ENCODE measurements around the gene MAX. TPM values are rescaled to one million over a fixed set of nuclear protein-coding genes. Genes with fewer than 3 reads are reported as not detected.

Gene MAX
- total and polyA plus RNA-seq, 9 of the 15 experiments (the other 6 are each of a cell fraction or from before 2014, with no cell fraction given), result 15.4 to 96.5 (median 51.6) TPM

- no peak overlapping the region for H3K27ac ChIP-seq (ENCODE audit: extremely low read depth, low read depth, low read length)
- no peaks in the 10 kb centered on the region for H4K20me1 ChIP-seq (replicated peaks; ENCODE audit: control insufficient read depth, insufficient read depth, low read length)
- no peak; the same call in 2 of the 3 replicates for ATAC-seq
- no peaks in the 10 kb centered on the region for H3K9me1 ChIP-seq (ENCODE audit: control insufficient read depth, insufficient read depth, low read length)
- no peak overlapping the region for H3K4me3 ChIP-seq
- BruUV-seq (replicated peaks), result no TSS peak
- CTCF ChIA-PET (ENCODE audit: low intra/inter-chr PET ratio), result no interaction called here
- intact Hi-C loops (cut with micrococcal nuclease) (no loop called here), in situ Hi-C loops (cut with MboI) (no loop called here)
- no peaks in the 10 kb centered on the region for H3K36me3 ChIP-seq (ENCODE audit: control insufficient read depth, insufficient read depth, low read length)
- peaks cover 0 to 6% of the 10 kb centered on the region in 2 experiments; a peak in 3 of 5 replicates for H3K4me1 ChIP-seq (replicated peaks in 1 of 2; ENCODE audit: control insufficient read depth in 2 of 2, insufficient read depth in 2 of 2, low read length in 2 of 2)
- H3K79me2 ChIP-seq (ENCODE audit: control insufficient read depth, insufficient read depth, low read length), result no peaks in the 10 kb centered on the region
- no peaks in the 10 kb centered on the region for H3K27me3 ChIP-seq (ENCODE audit: control insufficient read depth in 2 of 2, insufficient read depth in 2 of 2, low read length in 2 of 2)
- H3K9ac ChIP-seq (ENCODE audit: insufficient read depth in 1 of 2, low read depth in 2 of 2, low read length in 2 of 2), result no peak overlapping the region
- no peaks in the 10 kb centered on the region for H3K9me3 ChIP-seq (replicated peaks; ENCODE audit: control insufficient read depth, insufficient read depth, low read depth, low read length)
- H2AFZ ChIP-seq (ENCODE audit: low read depth, low read length), result no peak overlapping the region
- no peak overlapping the region for H3K4me2 ChIP-seq (ENCODE audit: insufficient read depth, low read length)
- POLR2A ChIA-PET, result interaction anchor here (0.6 kb wide), 1 partner anchor 1362 kb away, joined by 3 read pairs; no protein-coding TSS in a partner anchor
- no peak for DNase-seq (ENCODE audit: extremely low read depth in 1 of 4, low spot score in 3 of 4)
- WGBS (ENCODE audit: insufficient coverage, low coverage, missing lambda C conversion rate), result 42% methylated on average over 7 of the region's 12 CpGs
- FAIRE-seq, result no peak
- TF ChIP-seq FOSL1 (tag; conservative IDR thresholded peaks at IDR 0.05), result no peak
- no peak for TF ChIP-seq ZNF212 (CRISPR knock-in tag; IDR thresholded peaks at IDR 0.05)
- TF ChIP-seq ZBED1 (IDR thresholded peaks at IDR 0.05), result no peak
- TF ChIP-seq NFIC (IDR thresholded peaks at IDR 0.05), result no peak
- no peak for TF ChIP-seq POLR3A (IDR thresholded peaks at IDR 0.05; ENCODE audit: borderline replicate concordance, extremely low read depth, insufficient read depth, insufficient read length)
- no peak for TF ChIP-seq ZNF609 (CRISPR knock-in tag; IDR thresholded peaks at IDR 0.05; ENCODE audit: borderline replicate concordance)
- TF ChIP-seq U2AF2 (optimal IDR thresholded peaks at IDR 0.05; ENCODE audit: low read depth, low read length), result no peak
- no peak for TF ChIP-seq MEIS2 (IDR thresholded peaks at IDR 0.05; ENCODE audit: partially characterized antibody)
- no peak for TF ChIP-seq DNMT1 (IDR thresholded peaks at IDR 0.05)
- TF ChIP-seq E2F8 (IDR thresholded peaks at IDR 0.05; ENCODE audit: low read depth, partially characterized antibody), result no peak
- no peak for TF ChIP-seq HINFP (tag; conservative IDR thresholded peaks at IDR 0.05; ENCODE audit: low read depth)
- TF ChIP-seq ZFPM2 (CRISPR knock-in tag; IDR thresholded peaks at IDR 0.05), result no peak
Measured at GRCh38 chr14:65134651-65135579, 32.6 kb upstream of the MAX start.

Measured in K562 (cell line).